Measurements from ENCODE around the gene TENM3. TPM values are rescaled to one million over a fixed set of nuclear protein-coding genes. Genes with fewer than 3 reads are reported as not detected.

TENM3 gene
- total and polyA plus RNA-seq, 2 donors (not counting 3 experiments of a cell fraction or from before 2014, with no cell fraction given), result 3.2 to 6.2 TPM

- ChIA-PET POLR2A (no interaction called here), CTCF (no interaction called here)
- Histone ChIP-seq H4K20me1 (replicated peaks; ENCODE audit: control insufficient read depth, extremely low read depth, insufficient read depth, low read length) (no peaks in the 10 kb centered on the region), H3K79me2 (ENCODE audit: control insufficient read depth, insufficient read depth, low read length) (no peaks in the 10 kb centered on the region), H3K36me3 (ENCODE audit: control insufficient read depth in 2 of 2, extremely low read depth in 1 of 2, insufficient read depth in 2 of 2, low read length in 2 of 2) (no peaks in the 10 kb centered on the region), H3K9me1 (replicated peaks; ENCODE audit: control insufficient read depth, extremely low read depth, insufficient read depth, low read length) (no peaks in the 10 kb centered on the region), H3K27me3 (ENCODE audit: control insufficient read depth in 2 of 2, insufficient read depth in 2 of 2, low read length in 2 of 2) (no peaks in the 10 kb centered on the region), H3K9ac (replicated peaks; ENCODE audit: extremely low read depth, insufficient read depth, low read length) (no peak overlapping the region), H2AFZ (ENCODE audit: low read depth, low read length) (no peak overlapping the region), H3K27ac (ENCODE audit: insufficient read depth, low read depth, low read length) (no peak overlapping the region), H3K4me1 (ENCODE audit: control insufficient read depth, extremely low read depth, insufficient read depth, low read length) (no peaks in the 10 kb centered on the region), H3K4me2 (ENCODE audit: insufficient read depth, low read length) (no peak overlapping the region), H3K9me3 (replicated peaks; ENCODE audit: control insufficient read depth, insufficient read depth, low read length) (no peaks in the 10 kb centered on the region), H3K4me3 (replicated peaks in 1 of 3; ENCODE audit: insufficient read depth in 1 of 3, low read depth in 1 of 3, low read length in 3 of 3) (no peak overlapping the region)
- TF ChIP-seq GATA2 (IDR thresholded peaks at IDR 0.05; ENCODE audit: insufficient read depth, insufficient read length, low read depth, low read length) (no peak), POLR2AphosphoS5 (IDR thresholded peaks at IDR 0.05; ENCODE audit: insufficient read depth, low read depth, low read length) (no peak), MYC (IDR thresholded peaks at IDR 0.05; ENCODE audit: low read depth, low read length) (no peak), CTCF (IDR thresholded peaks at IDR 0.05; ENCODE audit: extremely low read depth in 1 of 2, insufficient read depth in 1 of 2, low read depth in 1 of 2, low read length in 2 of 2) (no peak), MAX (IDR thresholded peaks at IDR 0.05; ENCODE audit: insufficient read depth, insufficient read length) (no peak), POLR2A (IDR thresholded peaks at IDR 0.05; ENCODE audit: low read depth, low read length) (no peak)
- no peak for FAIRE-seq
- dilution Hi-C loops (cut with MboI; ENCODE audit: extremely low pct_ligation_motif_present, low sequenced_read_pairs), result no loop called here
- DNase-seq (ENCODE audit: low read depth, low spot score), result no peak
- intact Hi-C loops (cut with micrococcal nuclease), result no loop called here
- BruUV-seq (replicated peaks), result no TSS peak
These were observed 9.7 kb upstream of the TENM3 start for GRCh38 chr4:182233310-182234090.
